ENCODE results near the gene ASS1.
A peak's percentile ranks its signal among the peaks of the same experiment; 100 is the strongest.

The ASS1 gene

DNA sequence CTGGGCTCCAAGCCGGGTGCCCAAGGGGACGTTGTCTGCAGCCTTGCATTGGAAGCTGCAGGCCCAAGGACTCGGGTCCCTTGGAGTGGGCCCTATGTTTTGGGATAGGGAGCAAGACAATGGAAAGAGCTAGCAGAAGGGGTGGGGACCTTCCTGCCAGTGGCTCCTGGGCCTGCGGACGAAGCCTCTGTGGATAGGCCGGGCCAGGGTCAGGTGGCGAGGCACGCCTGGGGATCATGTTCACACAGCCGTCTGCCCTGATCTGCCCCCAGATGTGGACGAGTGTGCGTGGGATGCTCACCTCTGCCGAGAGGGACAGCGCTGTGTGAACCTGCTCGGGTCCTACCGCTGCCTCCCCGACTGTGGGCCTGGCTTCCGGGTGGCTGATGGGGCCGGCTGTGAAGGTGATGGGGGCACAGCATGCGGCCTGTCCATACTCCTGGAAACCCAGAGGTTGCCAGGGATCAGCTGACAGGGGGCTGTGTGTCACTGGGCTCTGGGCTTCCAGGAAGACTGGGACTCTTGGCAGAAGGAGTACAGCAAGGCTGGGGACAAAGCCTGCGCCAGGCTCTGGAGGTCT is 16.6 kb upstream of the ASS1 start:
- 90 to 94% methylated on average over 19 to 20 of the region's 20 CpGs for WGBS, 2 experiments (ENCODE audit: insufficient coverage in 2 of 2)
- H3K4me3 ChIP-seq (ENCODE audit: extremely low read depth, insufficient read depth, low read length, poor library complexity, severe bottlenecking) = no peak overlapping the region
- peaks cover 3% of the 10 kb centered on the region for H3K9me3 ChIP-seq (ENCODE audit: control insufficient read depth, low read length)
- H3K36me3 ChIP-seq (ENCODE audit: control insufficient read depth, insufficient read depth, low read length) = no peaks in the 10 kb centered on the region
- peaks cover 14% of the 10 kb centered on the region for H3K4me1 ChIP-seq (ENCODE audit: control insufficient read depth, insufficient read depth, low read length, poor library complexity, severe bottlenecking)
- H3K27ac ChIP-seq (ENCODE audit: low read depth, low read length, severe bottlenecking) = no peak overlapping the region

DNA sequence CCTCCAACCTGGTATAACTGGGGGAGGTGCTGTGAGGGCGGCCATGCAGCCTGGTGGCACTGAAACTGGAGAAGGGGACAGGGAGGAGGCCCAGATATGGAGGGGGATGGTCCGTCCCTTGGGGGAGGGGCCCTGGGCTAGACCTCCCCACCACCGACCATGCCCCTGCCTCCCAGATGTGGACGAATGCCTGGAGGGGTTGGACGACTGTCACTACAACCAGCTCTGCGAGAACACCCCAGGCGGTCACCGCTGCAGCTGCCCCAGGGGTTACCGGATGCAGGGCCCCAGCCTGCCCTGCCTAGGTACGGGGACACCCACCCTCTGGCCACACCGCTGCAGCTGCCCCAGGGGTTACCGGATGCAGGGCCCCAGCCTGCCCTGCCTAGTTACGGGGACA is 15.4 kb upstream of the ASS1 start:
- no peak overlapping the region for H3K4me3 ChIP-seq (ENCODE audit: extremely low read depth, insufficient read depth, low read length, poor library complexity, severe bottlenecking)
- H3K27ac ChIP-seq (ENCODE audit: low read depth, low read length, severe bottlenecking) = no peak overlapping the region
- H3K9me3 ChIP-seq (ENCODE audit: control insufficient read depth, low read length) = peaks cover 3% of the 10 kb centered on the region
- WGBS, 2 experiments (ENCODE audit: insufficient coverage in 2 of 2) = 93 to 95% methylated on average over 12 of the region's 13 CpGs
- peaks cover 9% of the 10 kb centered on the region for H3K4me1 ChIP-seq (ENCODE audit: control insufficient read depth, insufficient read depth, low read length, poor library complexity, severe bottlenecking)
- no peaks in the 10 kb centered on the region for H3K36me3 ChIP-seq (ENCODE audit: control insufficient read depth, insufficient read depth, low read length)

DNA sequence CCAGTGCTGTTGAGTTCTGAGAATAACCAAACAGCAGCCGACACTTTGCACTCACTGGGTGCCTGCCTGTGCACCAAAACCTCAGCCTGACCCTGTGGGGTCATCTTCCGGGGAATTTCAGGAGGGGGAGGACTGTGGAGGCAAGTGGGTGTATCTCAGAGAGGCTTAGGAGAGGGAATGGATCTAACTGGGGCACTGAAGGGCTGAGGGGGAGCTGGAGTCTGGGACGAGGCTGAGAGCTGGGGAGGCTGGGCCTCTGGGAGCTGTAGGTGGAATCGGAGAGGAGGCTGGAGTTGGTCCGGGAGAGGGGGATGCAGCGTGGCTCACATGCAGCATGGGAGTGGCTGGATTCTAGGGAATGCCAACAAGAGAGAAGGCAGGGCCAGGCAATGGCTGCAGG is 14.9 kb upstream of the ASS1 start:
- WGBS, 2 experiments (ENCODE audit: insufficient coverage in 2 of 2) = 91 to 94% methylated on average over 6 of the region's 6 CpGs
- Histone ChIP-seq H3K27ac (ENCODE audit: low read depth, low read length, severe bottlenecking) (no peak overlapping the region), H3K4me1 (ENCODE audit: control insufficient read depth, insufficient read depth, low read length, poor library complexity, severe bottlenecking) (peaks cover 9% of the 10 kb centered on the region), H3K4me3 (ENCODE audit: extremely low read depth, insufficient read depth, low read length, poor library complexity, severe bottlenecking) (no peak overlapping the region), H3K36me3 (ENCODE audit: control insufficient read depth, insufficient read depth, low read length) (no peaks in the 10 kb centered on the region), H3K9me3 (ENCODE audit: control insufficient read depth, low read length) (peaks cover 3% of the 10 kb centered on the region)

DNA sequence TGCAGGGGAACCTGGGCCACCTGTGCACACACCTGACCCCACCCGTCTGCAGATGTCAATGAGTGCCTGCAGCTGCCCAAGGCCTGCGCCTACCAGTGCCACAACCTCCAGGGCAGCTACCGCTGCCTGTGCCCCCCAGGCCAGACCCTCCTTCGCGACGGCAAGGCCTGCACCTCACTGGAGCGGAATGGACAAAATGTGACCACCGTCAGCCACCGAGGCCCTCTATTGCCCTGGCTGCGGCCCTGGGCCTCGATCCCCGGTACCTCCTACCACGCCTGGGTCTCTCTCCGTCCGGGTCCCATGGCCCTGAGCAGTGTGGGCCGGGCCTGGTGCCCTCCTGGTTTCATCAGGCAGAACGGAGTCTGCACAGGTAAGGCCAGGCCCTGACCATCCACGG is 14.5 kb upstream of the ASS1 start:
- Histone ChIP-seq H3K36me3 (ENCODE audit: control insufficient read depth, insufficient read depth, low read length) (no peaks in the 10 kb centered on the region), H3K4me1 (ENCODE audit: control insufficient read depth, insufficient read depth, low read length, poor library complexity, severe bottlenecking) (peaks cover 9% of the 10 kb centered on the region), H3K9me3 (ENCODE audit: control insufficient read depth, low read length) (peaks cover 3% of the 10 kb centered on the region), H3K4me3 (ENCODE audit: extremely low read depth, insufficient read depth, low read length, poor library complexity, severe bottlenecking) (no peak overlapping the region), H3K27ac (ENCODE audit: low read depth, low read length, severe bottlenecking) (no peak overlapping the region)
- 95 to 96% methylated on average over 16 of the region's 18 CpGs for WGBS, 2 experiments (ENCODE audit: insufficient coverage in 2 of 2)

DNA sequence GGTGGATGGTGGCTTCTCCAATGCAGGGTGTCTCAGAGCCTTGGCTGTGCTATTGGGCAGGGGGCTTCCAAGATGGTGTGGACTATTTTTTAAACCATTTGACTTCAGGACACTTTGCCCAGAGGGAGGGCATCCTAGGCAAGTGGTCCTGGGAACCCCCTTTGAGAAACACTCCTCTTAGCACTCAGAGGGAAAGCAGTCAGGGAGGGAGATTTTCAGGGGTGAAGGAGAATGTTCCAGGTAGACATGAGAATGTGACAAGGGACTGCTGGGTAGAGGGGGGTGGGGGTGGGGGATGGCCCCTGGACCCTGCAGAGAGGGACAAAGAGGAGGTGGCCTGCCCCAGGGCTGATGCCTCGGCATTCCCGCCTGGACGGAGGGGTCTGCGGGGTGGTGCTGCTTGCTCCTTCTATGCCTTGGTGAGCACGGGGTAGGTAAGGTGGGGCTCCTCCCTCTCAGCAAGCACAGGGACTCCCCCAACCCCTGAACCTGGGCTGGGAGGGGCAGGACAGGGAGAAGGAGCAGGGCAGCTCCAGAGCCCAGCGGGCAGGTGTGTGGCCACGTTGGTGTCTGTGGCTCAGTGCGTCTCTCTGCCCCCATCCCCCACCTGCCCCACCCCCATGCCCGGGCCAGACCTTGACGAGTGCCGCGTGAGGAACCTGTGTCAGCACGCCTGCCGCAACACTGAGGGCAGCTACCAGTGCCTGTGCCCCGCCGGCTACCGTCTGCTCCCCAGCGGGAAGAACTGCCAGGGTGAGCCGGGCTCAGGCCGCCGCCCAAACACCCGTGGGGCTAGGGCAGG is 13.8 kb upstream of the ASS1 start:
- Histone ChIP-seq H3K36me3 (ENCODE audit: control insufficient read depth, insufficient read depth, low read length) (no peaks in the 10 kb centered on the region), H3K27ac (ENCODE audit: low read depth, low read length, severe bottlenecking) (no peak overlapping the region), H3K4me3 (ENCODE audit: extremely low read depth, insufficient read depth, low read length, poor library complexity, severe bottlenecking) (no peak overlapping the region), H3K9me3 (ENCODE audit: control insufficient read depth, low read length) (peaks cover 3% of the 10 kb centered on the region), H3K4me1 (ENCODE audit: control insufficient read depth, insufficient read depth, low read length, poor library complexity, severe bottlenecking) (peaks cover 9% of the 10 kb centered on the region)
- WGBS, 2 experiments (ENCODE audit: insufficient coverage in 2 of 2) = 92 to 98% methylated on average over 10 to 16 of the region's 22 CpGs

DNA sequence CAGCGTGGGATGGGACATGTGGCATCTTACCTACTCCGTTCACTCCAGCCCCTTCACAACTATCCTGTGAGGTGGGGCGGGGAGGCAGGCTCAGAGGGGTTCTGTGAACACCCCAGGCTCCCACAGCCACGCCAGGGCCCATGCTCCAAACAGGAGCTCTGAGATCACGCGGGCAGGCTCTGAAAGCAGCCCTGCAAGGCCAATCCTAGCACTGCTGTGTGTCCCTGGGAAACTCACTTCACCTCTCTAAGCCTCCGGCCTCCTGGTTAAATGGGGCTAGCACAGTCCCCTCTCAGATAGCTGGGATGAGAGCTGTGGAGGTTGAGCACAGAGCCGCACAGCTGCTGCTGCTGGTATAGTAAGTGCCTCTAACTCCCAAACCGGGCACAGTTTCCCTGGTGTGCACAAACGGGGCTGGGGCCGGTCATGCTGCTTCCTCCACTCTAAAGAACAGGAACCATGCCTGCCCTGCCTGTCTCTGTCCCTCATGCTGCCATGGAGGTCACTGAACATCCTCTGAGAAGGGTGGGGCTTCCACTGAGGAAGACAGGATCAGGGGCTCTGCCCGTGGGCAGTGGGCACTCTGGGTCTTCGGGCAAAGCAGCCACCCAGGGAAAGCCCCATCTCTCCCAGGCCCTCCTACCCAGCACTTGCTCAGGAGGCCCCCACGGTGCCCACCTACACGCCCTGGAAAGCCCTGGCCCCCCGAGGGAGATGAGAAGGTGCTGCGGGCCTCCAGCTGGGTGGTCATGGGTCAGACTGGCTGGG is 13.0 kb upstream of the ASS1 start:
- Histone ChIP-seq H3K36me3 (ENCODE audit: control insufficient read depth, insufficient read depth, low read length) (no peaks in the 10 kb centered on the region), H3K4me1 (ENCODE audit: control insufficient read depth, insufficient read depth, low read length, poor library complexity, severe bottlenecking) (peaks cover 6% of the 10 kb centered on the region), H3K27ac (ENCODE audit: low read depth, low read length, severe bottlenecking) (no peak overlapping the region), H3K9me3 (ENCODE audit: control insufficient read depth, low read length) (peaks cover 3% of the 10 kb centered on the region), H3K4me3 (ENCODE audit: extremely low read depth, insufficient read depth, low read length, poor library complexity, severe bottlenecking) (no peak overlapping the region)
- 86 to 89% methylated on average over 11 to 15 of the region's 17 CpGs for whole genome bisulfite sequencing, 2 experiments (ENCODE audit: insufficient coverage in 2 of 2)

DNA sequence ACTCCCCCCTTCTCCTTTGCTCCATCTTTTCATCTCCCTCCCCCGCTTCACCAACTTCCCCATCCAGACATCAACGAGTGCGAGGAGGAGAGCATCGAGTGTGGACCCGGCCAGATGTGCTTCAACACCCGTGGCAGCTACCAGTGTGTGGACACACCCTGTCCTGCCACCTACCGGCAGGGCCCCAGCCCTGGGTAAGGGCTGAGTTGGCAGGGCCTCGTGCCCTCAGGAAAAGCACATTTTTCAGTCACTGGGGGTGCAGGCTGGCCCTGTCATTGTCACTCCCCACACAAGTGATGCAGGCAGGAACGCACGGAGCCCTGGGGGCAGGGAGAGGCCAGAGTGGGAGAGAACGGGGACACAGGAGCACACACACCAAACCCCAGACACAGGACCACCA is 12.4 kb upstream of the ASS1 start:
- H3K4me1 ChIP-seq (ENCODE audit: control insufficient read depth, insufficient read depth, low read length, poor library complexity, severe bottlenecking) = no peaks in the 10 kb centered on the region
- H3K27ac ChIP-seq (ENCODE audit: low read depth, low read length, severe bottlenecking) = no peak overlapping the region
- 87 to 92% methylated on average over 9 of the region's 11 CpGs for WGBS, 2 experiments (ENCODE audit: insufficient coverage in 2 of 2)
- H3K9me3 ChIP-seq (ENCODE audit: control insufficient read depth, low read length) = peaks cover 3% of the 10 kb centered on the region
- no peak overlapping the region for H3K4me3 ChIP-seq (ENCODE audit: extremely low read depth, insufficient read depth, low read length, poor library complexity, severe bottlenecking)
- H3K36me3 ChIP-seq (ENCODE audit: control insufficient read depth, insufficient read depth, low read length) = no peaks in the 10 kb centered on the region

DNA sequence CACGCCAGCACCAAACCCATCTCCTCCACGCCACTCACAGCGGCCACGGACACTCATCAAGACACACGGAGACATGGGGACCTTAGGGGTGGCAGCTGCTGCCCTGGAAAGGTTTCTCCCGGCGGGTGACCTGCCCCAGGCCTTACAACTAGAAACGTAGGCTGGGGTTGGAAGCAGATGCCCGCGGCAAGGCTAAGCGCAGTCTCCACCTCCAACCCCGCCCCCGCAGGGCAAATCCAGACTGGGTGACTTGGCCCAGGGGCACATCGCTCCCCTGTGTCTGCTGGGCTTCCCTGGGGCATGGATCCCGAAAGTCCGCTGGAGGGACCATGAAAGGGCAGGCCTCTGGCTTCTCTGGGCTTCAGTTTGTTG is 12.0 kb upstream of the ASS1 start:
- Histone ChIP-seq H3K9me3 (ENCODE audit: control insufficient read depth, low read length) (peaks cover 3% of the 10 kb centered on the region), H3K4me1 (ENCODE audit: control insufficient read depth, insufficient read depth, low read length, poor library complexity, severe bottlenecking) (no peaks in the 10 kb centered on the region), H3K4me3 (ENCODE audit: extremely low read depth, insufficient read depth, low read length, poor library complexity, severe bottlenecking) (peak overlapping the region; percentile 27), H3K36me3 (ENCODE audit: control insufficient read depth, insufficient read depth, low read length) (no peaks in the 10 kb centered on the region), H3K27ac (ENCODE audit: low read depth, low read length, severe bottlenecking) (no peak overlapping the region)
- 62 to 66% methylated on average over 12 to 15 of the region's 16 CpGs for WGBS, 2 experiments (ENCODE audit: insufficient coverage in 2 of 2)

DNA sequence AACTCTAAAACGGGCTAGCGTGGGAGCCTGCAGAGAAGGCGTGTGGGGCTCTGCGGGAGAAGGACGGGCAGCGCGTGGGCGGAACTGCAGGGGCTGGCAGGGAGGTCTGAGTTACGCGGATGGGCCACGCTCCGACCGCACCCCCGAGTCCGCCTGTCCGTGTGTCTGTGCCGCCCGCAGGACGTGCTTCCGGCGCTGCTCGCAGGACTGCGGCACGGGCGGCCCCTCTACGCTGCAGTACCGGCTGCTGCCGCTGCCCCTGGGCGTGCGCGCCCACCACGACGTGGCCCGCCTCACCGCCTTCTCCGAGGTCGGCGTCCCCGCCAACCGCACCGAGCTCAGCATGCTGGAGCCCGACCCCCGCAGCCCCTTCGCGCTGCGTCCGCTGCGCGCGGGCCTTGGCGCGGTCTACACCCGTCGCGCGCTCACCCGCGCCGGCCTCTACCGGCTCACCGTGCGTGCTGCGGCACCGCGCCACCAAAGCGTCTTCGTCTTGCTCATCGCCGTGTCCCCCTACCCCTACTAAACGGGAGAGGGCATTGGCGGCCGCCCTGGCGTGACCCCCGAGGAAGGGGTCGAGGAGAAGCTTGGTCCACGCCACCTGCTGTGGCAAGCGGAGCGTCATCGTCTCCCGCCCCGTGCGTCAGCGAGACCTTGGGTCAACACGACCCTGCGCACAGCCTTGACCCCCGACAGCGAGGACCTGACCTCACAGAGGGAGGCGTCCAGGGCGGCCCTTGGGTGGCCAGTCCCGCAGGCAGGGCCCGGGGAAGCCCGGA is 11.4 kb upstream of the ASS1 start:
- 7 to 10% methylated on average over 64 to 77 of the region's 92 CpGs for WGBS, 2 experiments (ENCODE audit: insufficient coverage in 2 of 2)
- H3K9me3 ChIP-seq (ENCODE audit: control insufficient read depth, low read length) = peaks cover 3% of the 10 kb centered on the region
- H3K4me3 ChIP-seq (ENCODE audit: extremely low read depth, insufficient read depth, low read length, poor library complexity, severe bottlenecking) = peak overlapping the region; percentile 27
- no peak overlapping the region for H3K27ac ChIP-seq (ENCODE audit: low read depth, low read length, severe bottlenecking)
- no peaks in the 10 kb centered on the region for H3K36me3 ChIP-seq (ENCODE audit: control insufficient read depth, insufficient read depth, low read length)
- no peaks in the 10 kb centered on the region for H3K4me1 ChIP-seq (ENCODE audit: control insufficient read depth, insufficient read depth, low read length, poor library complexity, severe bottlenecking)

DNA sequence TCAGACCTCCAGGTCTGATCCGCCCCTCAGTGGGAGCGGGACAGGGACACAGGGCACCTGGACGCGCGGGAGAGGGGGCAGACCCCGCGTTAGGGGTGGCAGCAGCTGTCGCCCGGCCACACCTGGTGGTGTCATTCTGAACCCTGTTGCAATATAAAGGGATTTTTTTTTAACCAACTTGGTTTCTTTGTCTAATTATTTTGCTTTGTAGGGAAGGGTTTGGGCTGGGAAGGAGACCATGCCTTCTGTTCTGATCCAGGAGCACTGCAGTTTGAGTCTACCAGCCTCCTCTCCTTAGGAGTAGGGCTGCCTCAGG is 10.9 kb upstream of the ASS1 start:
- WGBS, 2 experiments (ENCODE audit: insufficient coverage in 2 of 2) = 55 to 77% methylated on average over 7 to 9 of the region's 9 CpGs
- Histone ChIP-seq H3K4me3 (ENCODE audit: extremely low read depth, insufficient read depth, low read length, poor library complexity, severe bottlenecking) (no peak overlapping the region), H3K4me1 (ENCODE audit: control insufficient read depth, insufficient read depth, low read length, poor library complexity, severe bottlenecking) (no peaks in the 10 kb centered on the region), H3K36me3 (ENCODE audit: control insufficient read depth, insufficient read depth, low read length) (no peaks in the 10 kb centered on the region), H3K27ac (ENCODE audit: low read depth, low read length, severe bottlenecking) (no peak overlapping the region), H3K9me3 (ENCODE audit: control insufficient read depth, low read length) (peaks cover 3% of the 10 kb centered on the region)
